CD4-positive, CD25-positive, alpha-beta regulatory T cell (primary cell): Measurements from ENCODE around the gene CHST1. TPM values are rescaled to one million over a fixed set of nuclear protein-coding genes. Genes with fewer than 3 reads are reported as not detected.

Experiments
- ATAC-seq, 2 donors: fragments of 150-1000 bp; cut with Tn5 transposase; one replicate each; pipeline ENCODE4 v1.10.0; 2021; ENCODE audit warnings: low read depth in 2 of 2, moderate number of reproducible peaks in 2 of 2, moderate library complexity in 1 of 2
- DNase-seq, 3 donors: peaks; one replicate each; pipeline versions ENCODE4 v3.0.0 to v3.0.0-alpha.2; 2012 to 2022; ENCODE audit warnings: mixed read lengths in 1 of 3
- H3K27ac ChIP-seq: one replicate; pipeline ENCODE4 v1.7.0; 2013; ENCODE audit warnings: mild to moderate bottlenecking, low read length; ENCODE audit not compliant: insufficient read depth, poor library complexity, severe bottlenecking
- H3K27me3 ChIP-seq: one replicate; pipeline ENCODE4 v1.7.0; 2013; ENCODE audit warnings: low read length; ENCODE audit not compliant: control insufficient read depth, insufficient read depth
- H3K36me3 ChIP-seq: one replicate; pipeline ENCODE4 v1.7.0; 2013; ENCODE audit warnings: mild to moderate bottlenecking, low read length, moderate library complexity; ENCODE audit not compliant: control insufficient read depth, insufficient read depth
- H3K4me1 ChIP-seq: 2 replicates; pipeline ENCODE4 v1.7.0; 2013; ENCODE audit warnings: mild to moderate bottlenecking, low read length; ENCODE audit not compliant: insufficient read depth, control insufficient read depth, poor library complexity, severe bottlenecking
- H3K4me3 ChIP-seq: one replicate; pipeline ENCODE4 v1.7.0; 2013; ENCODE audit warnings: low read depth, mild to moderate bottlenecking, low read length, moderate library complexity
- H3K9me3 ChIP-seq, 2 experiments: 1 replicate in 1 of 2; 2 replicates in 1 of 2; pipeline ENCODE4 v1.7.0; 2013; ENCODE audit warnings: low read length in 2 of 2, mild to moderate bottlenecking in 1 of 2, moderate library complexity in 1 of 2; ENCODE audit not compliant: control insufficient read depth in 2 of 2
- H3K27ac Mint-ChIP-seq, 3 donors: one replicate each; pipeline ENCODE4 v1.8.0; 2020 to 2022; ENCODE audit warnings: mild to moderate bottlenecking in 3 of 3, mixed read lengths in 3 of 3, moderate library complexity in 2 of 3
- H3K27me3 Mint-ChIP-seq: one replicate; pipeline ENCODE4 v1.8.0; 2022; ENCODE audit warnings: mild to moderate bottlenecking, mixed read lengths
- H3K36me3 Mint-ChIP-seq: one replicate; pipeline ENCODE4 v1.8.0; 2020; ENCODE audit warnings: mixed read lengths
- H3K4me1 Mint-ChIP-seq, 4 donors: one replicate each; pipeline ENCODE4 v1.8.0; 2020 to 2022; ENCODE audit warnings: mixed read lengths in 4 of 4, mild to moderate bottlenecking in 1 of 4
- H3K4me3 Mint-ChIP-seq, 4 donors: one replicate each; pipeline ENCODE4 v1.8.0; 2020 to 2022; ENCODE audit warnings: mild to moderate bottlenecking in 4 of 4, mixed read lengths in 4 of 4, moderate library complexity in 3 of 4
- H3K9me3 Mint-ChIP-seq, 7 donors: one replicate each; pipeline ENCODE4 v1.8.0; 2020 to 2022; ENCODE audit warnings: mixed read lengths in 7 of 7, mild to moderate bottlenecking in 3 of 7, moderate library complexity in 2 of 7
- polyA plus RNA-seq, 4 donors: library from polyadenylated mRNA; unstranded; fragments of 300-500 nt; fragmentation: Illumina TruSeq; gene quantifications; one replicate each; pipeline ENCODE4 v1.2.3, GENCODE V29; 2021
- total RNA-seq: library from RNA; stranded (reverse); gene quantifications from one replicate; pipeline ENCODE4 v1.2.3, GENCODE V29; 2022

Gene CHST1
- total and polyA plus RNA-seq, 5 donors from 2014 or later, result 0.10 to 0.47 TPM; not detected in 3

- DNase-seq (no peak), ATAC-seq (no peak)
- Mint-ChIP-seq H3K9me3 (no peaks in the 10 kb centered on the region), H3K4me1 (peaks cover 0 to 12% (median 5%) of the 10 kb centered on the region in 4 donors), H3K27me3 (peaks cover 48% of the 10 kb centered on the region), H3K36me3 (no peaks in the 10 kb centered on the region), H3K27ac (no peak overlapping the region), H3K4me3 (no peak overlapping the region)
- H3K4me1 ChIP-seq, result peaks cover 16% of the 10 kb centered on the region
- no peaks in the 10 kb centered on the region for H3K9me3 ChIP-seq
- H3K27me3 ChIP-seq, result no peaks in the 10 kb centered on the region
- no peak overlapping the region for H3K4me3 ChIP-seq
- H3K36me3 ChIP-seq, result no peaks in the 10 kb centered on the region
- no peak overlapping the region for H3K27ac ChIP-seq
Observed at GRCh38 chr11:45661439-45662055, 3.9 kb downstream of the CHST1 start.

GRCh38 chr11:45660729-45661438, 4.5 kb downstream of the CHST1 start:
- Histone ChIP-seq H3K9me3 (no peaks in the 10 kb centered on the region), H3K27me3 (no peaks in the 10 kb centered on the region), H3K4me3 (no peak overlapping the region), H3K4me1 (peaks cover 16% of the 10 kb centered on the region), H3K36me3 (no peaks in the 10 kb centered on the region), H3K27ac (no peak overlapping the region)
- DNase-seq (no peak), ATAC-seq (no peak)
- Mint-ChIP-seq H3K4me3 (no peak overlapping the region), H3K27ac (no peak overlapping the region), H3K9me3 (no peaks in the 10 kb centered on the region), H3K36me3 (no peaks in the 10 kb centered on the region), H3K4me1 (peaks cover 0 to 9% (median 4%) of the 10 kb centered on the region in 4 donors), H3K27me3 (peaks cover 43% of the 10 kb centered on the region)

GRCh38 chr11:45659818-45660160, 5.6 kb downstream of the CHST1 start:
- Mint-ChIP-seq H3K4me1 (peaks cover 0 to 14% (median 7%) of the 10 kb centered on the region in 4 donors), H3K4me3 (no peak overlapping the region), H3K27me3 (peaks cover 40% of the 10 kb centered on the region), H3K27ac (no peak overlapping the region), H3K9me3 (no peaks in the 10 kb centered on the region), H3K36me3 (no peaks in the 10 kb centered on the region)
- Histone ChIP-seq H3K4me3 (no peak overlapping the region), H3K4me1 (peaks cover 16% of the 10 kb centered on the region), H3K9me3 (no peaks in the 10 kb centered on the region), H3K36me3 (no peaks in the 10 kb centered on the region), H3K27me3 (no peaks in the 10 kb centered on the region), H3K27ac (no peak overlapping the region)
- ATAC-seq (no peak), DNase-seq (no peak)

- H3K9me3 Mint-ChIP-seq, result no peaks in the 10 kb centered on the region
- H3K4me1 Mint-ChIP-seq, result peaks cover 0 to 14% (median 7%) of the 10 kb centered on the region in 4 donors
- H3K36me3 Mint-ChIP-seq, result no peaks in the 10 kb centered on the region
- peaks cover 40% of the 10 kb centered on the region for H3K27me3 Mint-ChIP-seq
- no peak overlapping the region for H3K4me3 ChIP-seq
- DNase-seq, result no peak
- H3K36me3 ChIP-seq, result no peaks in the 10 kb centered on the region
- H3K27ac Mint-ChIP-seq, result no peak overlapping the region
- H3K9me3 ChIP-seq, result no peaks in the 10 kb centered on the region
- H3K27me3 ChIP-seq, result no peaks in the 10 kb centered on the region
- ATAC-seq, result no peak
- peaks cover 11% of the 10 kb centered on the region for H3K4me1 ChIP-seq
- H3K27ac ChIP-seq, result no peak overlapping the region
- no peak overlapping the region for H3K4me3 Mint-ChIP-seq
Observed at GRCh38 chr11:45659031-45659817, 6.2 kb downstream of the CHST1 start.

- Mint-ChIP-seq H3K27ac (no peak overlapping the region), H3K27me3 (peaks cover 40% of the 10 kb centered on the region), H3K4me1 (peaks cover 0 to 11% (median 7%) of the 10 kb centered on the region in 4 donors), H3K9me3 (no peaks in the 10 kb centered on the region), H3K4me3 (no peak overlapping the region), H3K36me3 (no peaks in the 10 kb centered on the region)
- no peaks in the 10 kb centered on the region for H3K27me3 ChIP-seq
- H3K4me3 ChIP-seq, result no peak overlapping the region
- no peak for ATAC-seq
- H3K36me3 ChIP-seq, result no peaks in the 10 kb centered on the region
- peaks cover 6% of the 10 kb centered on the region for H3K4me1 ChIP-seq
- H3K9me3 ChIP-seq, result no peaks in the 10 kb centered on the region
- no peak overlapping the region for H3K27ac ChIP-seq
- DNase-seq, result no peak
Observed at GRCh38 chr11:45658292-45658991, 7.0 kb downstream of the CHST1 start.

- DNase-seq (no peak), ATAC-seq (no peak)
- no peak overlapping the region for H3K27ac ChIP-seq
- H3K4me1 Mint-ChIP-seq, result peaks cover 0 to 9% (median 6%) of the 10 kb centered on the region in 4 donors
- no peaks in the 10 kb centered on the region for H3K9me3 Mint-ChIP-seq
- no peak overlapping the region for H3K4me3 Mint-ChIP-seq
- H3K36me3 ChIP-seq, result no peaks in the 10 kb centered on the region
- peaks cover 6% of the 10 kb centered on the region for H3K4me1 ChIP-seq
- H3K4me3 ChIP-seq, result no peak overlapping the region
- no peaks in the 10 kb centered on the region for H3K9me3 ChIP-seq
- no peaks in the 10 kb centered on the region for H3K27me3 ChIP-seq
- H3K27ac Mint-ChIP-seq, result no peak overlapping the region
- no peaks in the 10 kb centered on the region for H3K36me3 Mint-ChIP-seq
- H3K27me3 Mint-ChIP-seq, result peaks cover 38% of the 10 kb centered on the region
Observed at GRCh38 chr11:45657496-45658260, 7.7 kb downstream of the CHST1 start.

GRCh38 chr11:45655831-45656230, 9.6 kb downstream of the CHST1 start:
- Mint-ChIP-seq H3K4me3 (no peak overlapping the region), H3K27ac (no peak overlapping the region), H3K9me3 (no peaks in the 10 kb centered on the region), H3K4me1 (peaks cover 0 to 7% (median 4%) of the 10 kb centered on the region in 4 donors), H3K27me3 (peaks cover 29% of the 10 kb centered on the region), H3K36me3 (no peaks in the 10 kb centered on the region)
- no peak overlapping the region for H3K27ac ChIP-seq
- DNase-seq, result no peak
- H3K27me3 ChIP-seq, result no peaks in the 10 kb centered on the region
- no peaks in the 10 kb centered on the region for H3K36me3 ChIP-seq
- peaks cover 6% of the 10 kb centered on the region for H3K4me1 ChIP-seq
- no peak overlapping the region for H3K4me3 ChIP-seq
- H3K9me3 ChIP-seq, result no peaks in the 10 kb centered on the region
- no peak for ATAC-seq
